Liver (tissue), 9 donors: Measurements from ENCODE around the gene SETBP1. TPM values are rescaled to one million over a fixed set of nuclear protein-coding genes. Genes with fewer than 3 reads are reported as not detected.
A peak's percentile ranks its signal among the peaks of the same experiment; 100 is the strongest.

Experiments
- DNase-seq: peaks from one replicate; pipeline ENCODE4 v3.0.0-alpha.2; 2017; ENCODE audit warnings: low spot score
- H3K27ac ChIP-seq, 2 donors: one replicate each; pipeline ENCODE4 v1.7.0; 2013; ENCODE audit warnings: inconsistent platforms in 2 of 2, low read length in 2 of 2, control low read depth in 1 of 2, low read depth in 1 of 2, mild to moderate bottlenecking in 1 of 2
- H3K27me3 ChIP-seq, 4 donors: one replicate each; pipeline versions ENCODE4 v1.6.1 to v1.7.0; 2013; ENCODE audit warnings: low read length in 3 of 4, inconsistent platforms in 1 of 4, mild to moderate bottlenecking in 1 of 4, moderate library complexity in 1 of 4; ENCODE audit not compliant: control insufficient read depth in 4 of 4, insufficient read depth in 4 of 4
- H3K36me3 ChIP-seq, 4 donors: one replicate each; pipeline versions ENCODE4 v1.6.1 to v1.7.0; 2013; ENCODE audit warnings: low read length in 3 of 4, mild to moderate bottlenecking in 3 of 4, low read depth in 1 of 4, moderate library complexity in 1 of 4; ENCODE audit not compliant: control insufficient read depth in 4 of 4, insufficient read depth in 3 of 4
- H3K4me1 ChIP-seq, 4 donors: one replicate each; pipeline versions ENCODE4 v1.6.1 to v1.7.0; 2013; ENCODE audit warnings: low read length in 3 of 4, mild to moderate bottlenecking in 3 of 4, moderate library complexity in 1 of 4; ENCODE audit not compliant: control insufficient read depth in 4 of 4, insufficient read depth in 4 of 4
- H3K4me3 ChIP-seq, 3 donors: one replicate each; pipeline versions ENCODE4 v1.6.1 to v1.7.0; 2013; ENCODE audit warnings: low read length in 3 of 3, control low read depth in 1 of 3, low read depth in 1 of 3, mild to moderate bottlenecking in 1 of 3
- H3K9ac ChIP-seq, 2 donors: one replicate each; pipeline ENCODE4 v1.7.0; 2013; ENCODE audit warnings: low read length in 2 of 2, mild to moderate bottlenecking in 2 of 2, moderate library complexity in 2 of 2, control low read depth in 1 of 2, low read depth in 1 of 2
- H3K9me3 ChIP-seq, 4 donors: one replicate each; pipeline versions ENCODE4 v1.6.1 to v1.7.0; 2013; ENCODE audit warnings: low read length in 3 of 4; ENCODE audit not compliant: control insufficient read depth in 4 of 4
- EGR1 ChIP-seq, 2 donors: IDR thresholded peaks; 2 replicates each; pipeline ENCODE4 v1.6.1; 2016 to 2018; ENCODE audit warnings: antibody characterized with exemption in 2 of 2, low read depth in 2 of 2
- FOXA1 ChIP-seq: IDR thresholded peaks from 2 replicates; pipeline ENCODE4 v1.6.1; 2016; ENCODE audit warnings: antibody characterized with exemption
- FOXA2 ChIP-seq: IDR thresholded peaks from 2 replicates; pipeline ENCODE4 v1.6.1; 2016; ENCODE audit warnings: antibody characterized with exemption
- GABPA ChIP-seq, 2 donors: IDR thresholded peaks in 1 of 2; conservative IDR thresholded peaks in 1 of 2; 2 replicates each; pipeline ENCODE4 v1.6.1; 2016; ENCODE audit warnings: antibody characterized with exemption in 2 of 2, mild to moderate bottlenecking in 1 of 2, moderate library complexity in 1 of 2
- HNF4G ChIP-seq: IDR thresholded peaks from 2 replicates; pipeline ENCODE4 v1.6.1; 2016; ENCODE audit warnings: antibody characterized with exemption
- JUND ChIP-seq, 2 donors: IDR thresholded peaks; 2 replicates each; pipeline ENCODE4 v1.6.1; 2016; ENCODE audit warnings: antibody characterized with exemption in 2 of 2
- NR2F2 ChIP-seq: IDR thresholded peaks from 2 replicates; pipeline ENCODE4 v1.6.1; 2016; ENCODE audit warnings: antibody characterized with exemption
- RAD21 ChIP-seq, 2 donors: IDR thresholded peaks; 2 replicates each; pipeline ENCODE4 v1.6.1; 2016; ENCODE audit warnings: antibody characterized with exemption in 2 of 2, mild to moderate bottlenecking in 2 of 2
- RXRA ChIP-seq, 2 donors: IDR thresholded peaks; 2 replicates each; pipeline ENCODE4 v1.6.1; 2017 to 2018; ENCODE audit warnings: antibody characterized with exemption in 2 of 2, mild to moderate bottlenecking in 1 of 2
- SP1 ChIP-seq: IDR thresholded peaks from 2 replicates; pipeline ENCODE4 v1.6.1; 2018; ENCODE audit warnings: antibody characterized with exemption, mild to moderate bottlenecking
- TAF1 ChIP-seq: conservative IDR thresholded peaks from 2 replicates; pipeline ENCODE4 v1.6.1; 2016; ENCODE audit warnings: antibody characterized with exemption, mild to moderate bottlenecking
- WGBS: extraction: QIAGEN DNeasy Blood & Tissue Kit; methylation state at CpG from one replicate; pipeline ENCODE4 v1.1.7; 2013; 5-methylcytosine and 5-hydroxymethylcytosine counted together
- polyA plus RNA-seq, 2 donors: library from polyadenylated mRNA; stranded (reverse) in 1 of 2; unstranded in 1 of 2; fragments of 200-250 nt in 1 of 2; fragments of >200 nt in 1 of 2; fragmentation: Nextera tagmentation in 1 of 2; extraction: Ambion mirVana in 1 of 2; gene quantifications; one replicate each; pipeline versions ENCODE4 v1.2.1 to v1.2.3, GENCODE V29; 2013 to 2015
- total RNA-seq, 2 donors: library from RNA; depleted of rRNA; stranded (reverse); fragments of >200 nt; gene quantifications; one replicate each; pipeline ENCODE4 v1.2.3, GENCODE V29; 2014
- TF ChIP-seq, protein P1 (sequence below): IDR thresholded peaks from 2 replicates; pipeline ENCODE4 v1.6.1; 2016; ENCODE audit warnings: antibody characterized with exemption
- TF ChIP-seq, protein P2 (sequence below): fragments of 150-350 bp; IDR thresholded peaks from 2 replicates; pipeline ENCODE4 v1.5.1; 2017; ENCODE audit warnings: improper control_type of control experiment, low read depth, low read length; ENCODE audit not compliant: missing input control
- TF ChIP-seq, protein P3 (sequence below): IDR thresholded peaks from 2 replicates; pipeline ENCODE4 v1.6.1; 2016; ENCODE audit warnings: antibody characterized with exemption
- TF ChIP-seq, protein P4 (sequence below): IDR thresholded peaks from 2 replicates; pipeline ENCODE4 v1.6.1; 2016; ENCODE audit warnings: antibody characterized with exemption, mild to moderate bottlenecking
- donor health status: healthy.
- donor health status: healthy.
- donor health status: healthy.
- donor health status: healthy.
- donor health status: healthy.

The SETBP1 gene
- total and polyA plus RNA-seq, 4 donors, result 2.5 to 15.8 (median 4.7) TPM

DNA sequence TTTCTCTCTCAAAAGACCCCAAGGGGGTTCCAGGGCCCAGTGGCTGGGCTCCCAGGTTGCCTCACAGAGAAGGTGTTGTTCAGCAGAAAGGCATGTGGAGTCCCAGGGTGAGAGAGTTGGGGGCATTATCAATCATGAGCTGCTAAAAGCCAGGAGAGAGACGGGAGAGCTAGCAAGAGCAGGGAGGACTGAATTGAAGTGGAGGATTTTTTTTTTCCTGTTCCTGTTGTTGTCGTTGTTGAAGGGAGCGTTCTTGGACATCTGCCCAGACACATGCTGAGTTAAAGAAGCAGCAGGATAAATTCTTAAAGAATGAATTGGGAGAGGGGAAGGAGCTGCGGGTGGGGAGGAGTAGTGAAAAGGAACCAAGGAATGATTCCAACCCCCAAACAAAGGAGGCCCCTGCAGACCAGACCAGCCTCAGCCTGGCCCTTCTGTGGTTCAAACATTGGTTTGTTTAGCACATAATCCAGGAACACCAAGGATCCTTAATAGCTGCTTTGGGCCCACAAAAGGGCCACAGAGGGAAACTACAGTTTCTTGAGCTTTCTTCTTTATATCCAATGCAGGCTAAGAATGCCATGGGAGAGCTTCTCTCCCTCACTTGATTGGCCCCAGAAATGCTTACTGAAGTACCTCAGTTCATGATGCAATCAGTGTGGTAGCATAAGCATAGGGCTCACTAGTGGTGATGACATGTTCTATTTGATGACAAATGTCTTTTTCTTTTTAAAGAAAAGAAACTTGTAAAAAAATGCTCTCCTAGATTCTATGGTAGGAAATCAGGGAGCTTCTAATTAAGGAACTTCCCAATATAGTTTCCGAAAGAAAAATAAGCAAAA is 146.0 kb downstream of the SETBP1 start:
- no peak overlapping the region for H3K4me3 ChIP-seq
- no peaks in the 10 kb centered on the region for H3K9me3 ChIP-seq
- TF ChIP-seq, protein P1, sequence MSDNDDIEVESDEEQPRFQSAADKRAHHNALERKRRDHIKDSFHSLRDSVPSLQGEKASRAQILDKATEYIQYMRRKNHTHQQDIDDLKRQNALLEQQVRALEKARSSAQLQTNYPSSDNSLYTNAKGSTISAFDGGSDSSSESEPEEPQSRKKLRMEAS, result peak; percentile 11
- TF ChIP-seq, protein P2, sequence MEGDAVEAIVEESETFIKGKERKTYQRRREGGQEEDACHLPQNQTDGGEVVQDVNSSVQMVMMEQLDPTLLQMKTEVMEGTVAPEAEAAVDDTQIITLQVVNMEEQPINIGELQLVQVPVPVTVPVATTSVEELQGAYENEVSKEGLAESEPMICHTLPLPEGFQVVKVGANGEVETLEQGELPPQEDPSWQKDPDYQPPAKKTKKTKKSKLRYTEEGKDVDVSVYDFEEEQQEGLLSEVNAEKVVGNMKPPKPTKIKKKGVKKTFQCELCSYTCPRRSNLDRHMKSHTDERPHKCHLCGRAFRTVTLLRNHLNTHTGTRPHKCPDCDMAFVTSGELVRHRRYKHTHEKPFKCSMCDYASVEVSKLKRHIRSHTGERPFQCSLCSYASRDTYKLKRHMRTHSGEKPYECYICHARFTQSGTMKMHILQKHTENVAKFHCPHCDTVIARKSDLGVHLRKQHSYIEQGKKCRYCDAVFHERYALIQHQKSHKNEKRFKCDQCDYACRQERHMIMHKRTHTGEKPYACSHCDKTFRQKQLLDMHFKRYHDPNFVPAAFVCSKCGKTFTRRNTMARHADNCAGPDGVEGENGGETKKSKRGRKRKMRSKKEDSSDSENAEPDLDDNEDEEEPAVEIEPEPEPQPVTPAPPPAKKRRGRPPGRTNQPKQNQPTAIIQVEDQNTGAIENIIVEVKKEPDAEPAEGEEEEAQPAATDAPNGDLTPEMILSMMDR, result no peak
- no peaks in the 10 kb centered on the region for H3K36me3 ChIP-seq
- no peak overlapping the region for H3K9ac ChIP-seq
- peaks cover 0 to 14% (median 4%) of the 10 kb centered on the region in 4 donors for H3K4me1 ChIP-seq
- peak overlapping the region; percentile 9 to 19 for H3K27ac ChIP-seq
- no peaks in the 10 kb centered on the region for H3K27me3 ChIP-seq
- no peak for DNase-seq
- WGBS, result 44% methylated on average over 5 of the region's 5 CpGs

DNA sequence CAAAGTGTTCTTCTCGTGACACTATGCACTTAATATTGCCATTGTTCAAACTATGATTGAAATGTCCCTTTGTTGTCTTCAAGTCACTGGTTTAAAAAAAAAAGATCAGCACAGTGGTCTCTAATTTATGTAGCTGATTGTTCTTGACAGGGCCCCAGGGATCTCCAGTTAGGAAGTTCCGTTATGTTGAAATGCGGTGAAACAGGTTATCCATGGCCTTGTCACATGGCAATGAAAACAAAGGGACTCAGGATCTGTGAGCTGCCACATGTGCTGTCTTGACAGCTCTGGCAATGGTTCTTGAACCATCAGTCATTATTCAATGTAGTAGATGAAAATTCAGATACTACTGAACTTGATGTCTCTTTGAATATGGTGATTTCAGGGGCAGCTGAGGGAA is 147.4 kb downstream of the SETBP1 start:
- H3K36me3 ChIP-seq, result no peaks in the 10 kb centered on the region
- no peak for DNase-seq
- no peaks in the 10 kb centered on the region for H3K9me3 ChIP-seq
- H3K9ac ChIP-seq, result no peak overlapping the region
- WGBS, result 95% methylated on average over 3 of the region's 3 CpGs
- no peak overlapping the region for H3K4me3 ChIP-seq
- H3K27me3 ChIP-seq, result no peaks in the 10 kb centered on the region
- TF ChIP-seq JUND (IDR thresholded peaks at IDR 0.05) (no peak), FOXA1 (no peak), HNF4G (no peak), SP1 (no peak), TAF1 (no peak), FOXA2 (no peak), RXRA (IDR thresholded peaks at IDR 0.05) (no peak), NR2F2 (no peak), RAD21 (IDR thresholded peaks at IDR 0.05) (no peak)
- TF ChIP-seq, protein P1, result no peak
- TF ChIP-seq, protein P3, sequence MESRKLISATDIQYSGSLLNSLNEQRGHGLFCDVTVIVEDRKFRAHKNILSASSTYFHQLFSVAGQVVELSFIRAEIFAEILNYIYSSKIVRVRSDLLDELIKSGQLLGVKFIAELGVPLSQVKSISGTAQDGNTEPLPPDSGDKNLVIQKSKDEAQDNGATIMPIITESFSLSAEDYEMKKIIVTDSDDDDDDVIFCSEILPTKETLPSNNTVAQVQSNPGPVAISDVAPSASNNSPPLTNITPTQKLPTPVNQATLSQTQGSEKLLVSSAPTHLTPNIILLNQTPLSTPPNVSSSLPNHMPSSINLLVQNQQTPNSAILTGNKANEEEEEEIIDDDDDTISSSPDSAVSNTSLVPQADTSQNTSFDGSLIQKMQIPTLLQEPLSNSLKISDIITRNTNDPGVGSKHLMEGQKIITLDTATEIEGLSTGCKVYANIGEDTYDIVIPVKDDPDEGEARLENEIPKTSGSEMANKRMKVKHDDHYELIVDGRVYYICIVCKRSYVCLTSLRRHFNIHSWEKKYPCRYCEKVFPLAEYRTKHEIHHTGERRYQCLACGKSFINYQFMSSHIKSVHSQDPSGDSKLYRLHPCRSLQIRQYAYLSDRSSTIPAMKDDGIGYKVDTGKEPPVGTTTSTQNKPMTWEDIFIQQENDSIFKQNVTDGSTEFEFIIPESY, result no peak
- peaks cover 0 to 10% (median 2%) of the 10 kb centered on the region in 4 donors for H3K4me1 ChIP-seq
- H3K27ac ChIP-seq, result no peak overlapping the region

DNA sequence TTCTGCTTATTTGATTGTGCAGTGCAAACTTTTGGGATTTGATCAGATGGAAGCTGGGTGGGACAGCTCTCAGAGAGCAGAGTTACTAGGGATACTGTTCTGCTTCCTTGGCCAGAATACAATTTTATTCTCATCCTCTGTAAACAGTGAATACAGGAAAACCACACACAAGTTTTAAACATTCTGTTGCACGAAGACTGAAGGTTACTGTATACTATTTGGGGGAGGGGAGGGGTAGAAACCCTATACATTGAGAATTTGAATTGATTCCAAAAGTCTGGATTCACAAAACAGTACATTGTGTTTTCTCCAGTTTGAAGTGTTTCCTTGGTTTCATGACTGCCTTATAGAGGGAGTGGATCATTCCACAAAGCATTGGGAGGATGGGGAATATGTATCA is 149.9 kb downstream of the SETBP1 start:
- TF ChIP-seq JUND (IDR thresholded peaks at IDR 0.05) (no peak), GABPA (IDR thresholded peaks at IDR 0.05 in 1 of 2, conservative IDR thresholded peaks at IDR 0.05 in 1 of 2) (no peak), TAF1 (no peak), EGR1 (IDR thresholded peaks at IDR 0.05; ENCODE audit: low read depth in 2 of 2) (no peak), HNF4G (no peak)
- TF ChIP-seq, protein P4, sequence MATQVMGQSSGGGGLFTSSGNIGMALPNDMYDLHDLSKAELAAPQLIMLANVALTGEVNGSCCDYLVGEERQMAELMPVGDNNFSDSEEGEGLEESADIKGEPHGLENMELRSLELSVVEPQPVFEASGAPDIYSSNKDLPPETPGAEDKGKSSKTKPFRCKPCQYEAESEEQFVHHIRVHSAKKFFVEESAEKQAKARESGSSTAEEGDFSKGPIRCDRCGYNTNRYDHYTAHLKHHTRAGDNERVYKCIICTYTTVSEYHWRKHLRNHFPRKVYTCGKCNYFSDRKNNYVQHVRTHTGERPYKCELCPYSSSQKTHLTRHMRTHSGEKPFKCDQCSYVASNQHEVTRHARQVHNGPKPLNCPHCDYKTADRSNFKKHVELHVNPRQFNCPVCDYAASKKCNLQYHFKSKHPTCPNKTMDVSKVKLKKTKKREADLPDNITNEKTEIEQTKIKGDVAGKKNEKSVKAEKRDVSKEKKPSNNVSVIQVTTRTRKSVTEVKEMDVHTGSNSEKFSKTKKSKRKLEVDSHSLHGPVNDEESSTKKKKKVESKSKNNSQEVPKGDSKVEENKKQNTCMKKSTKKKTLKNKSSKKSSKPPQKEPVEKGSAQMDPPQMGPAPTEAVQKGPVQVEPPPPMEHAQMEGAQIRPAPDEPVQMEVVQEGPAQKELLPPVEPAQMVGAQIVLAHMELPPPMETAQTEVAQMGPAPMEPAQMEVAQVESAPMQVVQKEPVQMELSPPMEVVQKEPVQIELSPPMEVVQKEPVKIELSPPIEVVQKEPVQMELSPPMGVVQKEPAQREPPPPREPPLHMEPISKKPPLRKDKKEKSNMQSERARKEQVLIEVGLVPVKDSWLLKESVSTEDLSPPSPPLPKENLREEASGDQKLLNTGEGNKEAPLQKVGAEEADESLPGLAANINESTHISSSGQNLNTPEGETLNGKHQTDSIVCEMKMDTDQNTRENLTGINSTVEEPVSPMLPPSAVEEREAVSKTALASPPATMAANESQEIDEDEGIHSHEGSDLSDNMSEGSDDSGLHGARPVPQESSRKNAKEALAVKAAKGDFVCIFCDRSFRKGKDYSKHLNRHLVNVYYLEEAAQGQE, result no peak
- no peak for DNase-seq
- H3K27me3 ChIP-seq, result no peaks in the 10 kb centered on the region
- no peak overlapping the region for H3K9ac ChIP-seq
- WGBS, result 52% methylated on average over 1 of the region's 1 CpG
- peaks cover 2 to 20% (median 5%) of the 10 kb centered on the region in 4 donors for H3K4me1 ChIP-seq
- no peak overlapping the region for H3K27ac ChIP-seq
- no peaks in the 10 kb centered on the region for H3K9me3 ChIP-seq
- H3K36me3 ChIP-seq, result no peaks in the 10 kb centered on the region
- no peak overlapping the region for H3K4me3 ChIP-seq
